Endometrial microvascular endothelial cells (primary cell): ENCODE data around the gene DLG2. TPM values are rescaled to one million over a fixed set of nuclear protein-coding genes. Genes with fewer than 3 reads are reported as not detected.

Experiments used
- in situ Hi-C: cut with HindIII; loops from 2 replicates; pipeline ENCODE4 v1.10.0; 2017; ENCODE audit warnings: low sequenced_read_pairs, low pct_unique_long_range_greater_than_20kb; ENCODE audit errors: inconsistent ontology term
- total RNA-seq: library from RNA; depleted of rRNA; stranded (reverse); fragments of >200 nt; gene quantifications from one replicate; pipeline ENCODE4 v1.2.3, GENCODE V29; 2015; ENCODE audit errors: inconsistent ontology term

The DLG2 gene
- total RNA-seq, 1 donor from 2014 or later, result not detected

DNA sequence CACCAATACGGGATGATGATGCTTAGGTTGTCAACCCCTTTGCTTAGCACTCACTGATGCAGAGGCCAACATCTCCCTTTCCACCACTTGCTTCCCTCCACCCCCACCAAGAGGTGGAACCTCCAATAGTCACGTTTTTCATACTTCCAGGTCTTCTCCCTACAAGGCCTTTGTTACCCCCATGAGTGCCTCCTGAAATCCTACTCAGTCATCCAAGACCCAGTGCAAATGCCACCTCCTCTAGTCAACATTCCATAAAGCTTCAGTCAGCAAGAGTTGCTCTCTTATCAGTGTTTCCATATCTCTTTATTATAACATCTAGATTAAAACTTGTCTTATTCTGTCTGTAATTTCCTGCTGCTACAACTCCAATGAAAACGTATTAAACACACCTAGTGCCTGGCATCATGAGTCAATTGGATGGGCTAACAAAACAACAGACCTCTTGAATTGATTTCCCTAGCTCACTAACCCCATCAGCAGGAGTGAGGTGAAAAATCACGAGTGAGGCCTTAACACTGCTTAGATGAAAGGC is 1970.3 kb downstream of the DLG2 start:
- in situ Hi-C loops, result no loop called here

DNA sequence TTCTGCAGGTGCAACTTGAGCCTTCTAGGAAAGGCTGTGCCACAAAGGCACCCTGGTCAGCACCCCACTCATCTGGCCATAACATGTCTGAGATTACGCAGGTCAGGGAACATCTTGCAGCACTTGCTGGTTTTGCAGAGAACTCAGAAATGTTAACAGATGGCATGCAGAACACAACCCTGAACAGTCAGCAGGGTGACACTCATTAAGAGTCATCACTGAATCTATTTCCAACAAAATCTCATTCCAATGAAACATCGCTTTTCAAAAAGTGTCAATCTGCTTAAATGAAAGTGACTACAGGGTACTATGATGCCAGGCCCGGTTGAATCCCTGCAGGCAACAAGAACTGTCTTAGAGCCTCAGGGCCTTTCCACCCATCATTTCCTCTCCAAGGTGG is 1971.2 kb downstream of the DLG2 start:
- in situ Hi-C loops, result no loop called here

DNA sequence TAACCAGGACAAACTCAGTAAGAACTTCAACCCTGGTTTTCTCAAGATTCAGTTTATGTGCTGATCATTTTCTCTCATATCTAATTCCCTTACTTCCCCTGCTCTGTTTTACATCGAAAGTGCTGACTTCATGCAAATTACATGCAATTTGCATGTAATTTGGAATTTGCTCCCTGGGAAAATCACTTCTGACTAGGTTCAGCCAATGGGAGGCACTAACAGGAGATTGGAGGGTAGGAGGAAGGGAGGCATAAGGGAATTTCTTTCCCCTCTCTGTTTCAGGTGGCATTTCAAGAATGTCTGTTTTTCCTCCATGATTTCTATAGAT is 1977.7 kb downstream of the DLG2 start:
- in situ Hi-C loops, result no loop called here

DNA sequence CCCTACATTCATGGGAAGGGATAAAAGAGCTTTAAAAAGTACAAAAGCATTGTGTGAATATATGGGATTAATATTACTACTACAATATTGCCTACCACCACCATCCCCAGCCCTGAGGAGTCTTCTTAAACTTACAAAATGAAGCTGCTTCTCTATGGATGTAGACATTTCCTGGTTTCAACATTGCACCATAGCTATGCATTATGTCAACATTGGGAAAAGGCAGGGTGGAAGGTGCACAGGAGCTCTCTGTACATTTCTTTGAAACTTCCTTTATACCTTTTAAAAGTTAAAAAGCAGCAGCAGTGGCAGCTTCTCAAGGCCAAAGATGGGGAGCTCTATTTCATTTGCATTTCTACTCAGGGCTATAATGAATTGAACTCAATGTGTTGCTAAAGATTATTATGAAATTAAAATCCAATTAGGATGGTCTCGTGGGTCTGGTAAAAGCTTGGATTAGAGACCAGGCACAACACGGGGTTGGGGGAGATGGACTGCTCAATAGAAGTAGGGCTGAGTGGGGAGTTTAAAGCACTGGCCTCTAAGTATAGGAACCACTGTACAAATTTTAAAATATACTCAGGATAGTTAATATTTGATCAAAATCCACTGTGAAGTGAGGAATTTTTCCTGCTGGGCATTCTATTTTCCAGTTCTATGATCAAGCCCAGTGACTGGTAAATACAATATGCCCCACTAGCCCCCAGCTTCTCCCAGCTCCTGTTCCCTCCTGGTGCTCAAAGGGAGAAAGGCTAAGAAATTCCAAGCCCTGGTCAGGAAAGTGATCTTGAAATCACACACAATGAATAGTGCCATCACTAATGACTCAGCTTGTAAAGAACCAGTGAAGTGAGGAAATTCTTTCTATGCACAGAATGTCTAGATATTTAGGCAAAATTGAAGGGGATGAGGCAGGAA is 1978.3 kb downstream of the DLG2 start:
- in situ Hi-C loops, result no loop called here

DNA sequence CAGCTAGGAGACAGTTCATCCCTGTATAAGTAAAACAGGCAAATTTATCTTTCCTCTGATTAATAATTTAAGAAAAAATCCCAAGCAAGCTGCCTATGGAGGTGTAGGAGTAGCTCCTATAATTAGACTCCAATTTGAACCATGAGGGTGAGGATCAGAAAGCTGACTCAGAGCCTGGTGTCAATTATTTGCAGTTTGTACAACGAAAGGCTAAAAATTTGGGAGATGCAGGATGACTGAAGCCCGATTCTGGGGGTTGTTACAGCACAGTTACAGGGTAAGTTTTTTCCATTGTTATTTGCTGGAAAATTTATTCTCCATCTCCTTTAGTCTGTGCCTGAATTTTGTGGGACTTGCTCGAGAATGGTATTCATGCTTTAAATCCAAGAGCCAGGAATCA is 1981.6 kb downstream of the DLG2 start:
- in situ Hi-C loops, result no loop called here

DNA sequence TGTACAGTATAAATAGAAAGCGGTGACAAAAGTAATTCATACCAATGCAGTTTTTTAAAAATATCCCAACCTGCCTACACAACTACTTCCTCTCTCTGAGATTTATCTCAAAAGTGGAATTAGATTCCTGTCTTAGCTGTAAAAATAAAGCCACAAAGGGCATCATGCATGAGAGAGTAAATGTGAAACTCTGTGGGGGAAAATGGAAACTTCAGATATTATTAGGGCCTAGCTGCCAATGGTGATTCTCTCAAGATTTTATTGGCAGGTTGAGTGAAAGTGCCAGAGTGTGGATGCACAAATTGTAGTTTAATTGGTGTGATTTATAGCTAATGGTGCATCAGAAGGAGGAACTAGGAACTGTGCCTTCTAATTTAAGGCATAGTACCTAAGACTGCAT is 1984.0 kb downstream of the DLG2 start:
- in situ Hi-C loops, result no loop called here

DNA sequence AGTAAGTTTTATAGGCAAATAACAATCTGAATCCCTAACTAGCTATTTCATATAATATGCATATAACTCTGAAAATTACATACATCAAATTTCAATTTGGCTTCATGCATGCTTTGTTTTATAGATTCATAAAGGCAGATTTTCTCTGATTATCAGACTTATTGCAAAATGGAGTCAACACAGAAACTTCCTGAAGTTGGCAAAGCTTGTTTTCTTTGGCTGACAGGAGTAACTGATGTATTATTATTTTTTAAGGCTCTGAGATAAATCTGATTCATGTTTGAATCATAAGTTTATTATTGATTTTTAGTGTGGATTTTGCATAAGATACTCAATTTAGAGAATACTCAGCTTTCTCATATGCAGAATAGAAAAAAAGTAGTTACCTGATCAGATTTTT is 1984.6 kb downstream of the DLG2 start:
- in situ Hi-C loops, result no loop called here

DNA sequence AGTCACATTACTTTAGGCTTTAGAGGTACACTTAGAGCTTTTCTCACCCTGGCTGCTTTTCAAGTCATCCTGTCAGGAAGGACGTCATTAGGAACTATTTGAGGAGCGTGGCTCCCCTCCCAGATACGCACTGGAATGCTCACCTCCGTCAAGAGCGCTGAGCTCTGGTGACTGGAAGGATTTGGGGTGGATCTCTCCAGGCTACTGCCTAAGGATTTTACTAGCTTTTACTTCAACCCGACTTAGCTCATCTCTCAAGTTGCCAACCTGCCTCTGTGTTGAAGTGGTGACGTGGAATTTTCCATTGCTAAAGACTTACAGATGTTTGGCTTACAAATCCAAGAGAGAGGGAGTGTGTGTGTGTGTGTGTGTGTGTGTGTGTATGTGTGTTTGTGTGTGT is 1985.6 kb downstream of the DLG2 start:
- in situ Hi-C loops, result no loop called here

DNA sequence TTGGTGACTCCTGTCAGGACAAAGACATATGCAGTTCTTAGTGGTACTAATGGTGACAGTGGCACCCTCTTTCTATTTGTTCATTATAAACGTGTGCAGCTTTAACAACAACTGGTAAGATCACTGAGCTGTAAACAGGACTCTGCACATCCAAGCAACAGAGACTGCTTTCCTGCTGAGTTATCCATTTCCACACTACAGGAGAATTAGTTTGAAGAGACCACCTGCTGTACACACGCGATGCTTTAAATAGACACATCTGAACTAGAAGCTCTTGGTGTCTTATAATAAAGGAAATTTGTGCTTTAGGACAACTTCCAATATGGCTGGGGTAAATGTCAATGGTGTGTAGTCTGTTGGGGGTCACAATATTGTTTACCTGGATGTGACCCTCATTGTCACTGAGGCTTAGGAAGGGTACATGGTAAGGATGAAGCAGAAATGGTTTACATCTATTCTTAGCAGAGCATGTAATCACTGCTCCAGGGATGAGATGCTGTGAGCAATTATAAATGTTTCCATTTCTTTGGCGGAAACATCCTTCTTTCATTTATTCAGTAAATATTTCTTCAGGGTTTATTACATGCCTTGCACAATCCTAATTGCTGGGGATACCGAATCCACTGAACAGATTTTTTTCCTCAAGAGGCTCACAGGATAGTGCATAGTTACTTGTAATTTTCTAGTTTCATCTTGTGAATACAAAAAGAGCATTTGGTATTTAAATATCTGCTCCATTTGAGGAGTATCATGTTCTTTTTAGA is 1987.0 kb downstream of the DLG2 start:
- in situ Hi-C loops, result no loop called here

DNA sequence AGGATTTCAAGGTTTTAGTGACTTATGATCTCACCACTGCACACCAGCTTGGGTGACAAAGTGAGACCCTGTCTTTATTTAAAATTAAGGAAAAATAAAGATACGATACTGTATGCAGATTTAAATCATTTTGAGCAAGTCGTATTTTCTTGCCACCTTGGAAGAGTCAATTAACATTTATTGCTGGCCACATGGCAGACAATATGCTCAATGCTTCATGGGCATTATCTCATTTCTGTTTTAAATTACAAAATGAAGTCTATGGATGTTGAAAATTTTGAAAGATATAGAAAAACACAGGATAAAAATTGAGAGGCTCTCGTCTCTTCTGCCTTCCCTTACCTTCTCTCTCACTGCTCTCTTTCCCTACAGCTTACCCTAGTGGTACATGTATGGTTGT is 1992.0 kb downstream of the DLG2 start:
- in situ Hi-C loops, result no loop called here

DNA sequence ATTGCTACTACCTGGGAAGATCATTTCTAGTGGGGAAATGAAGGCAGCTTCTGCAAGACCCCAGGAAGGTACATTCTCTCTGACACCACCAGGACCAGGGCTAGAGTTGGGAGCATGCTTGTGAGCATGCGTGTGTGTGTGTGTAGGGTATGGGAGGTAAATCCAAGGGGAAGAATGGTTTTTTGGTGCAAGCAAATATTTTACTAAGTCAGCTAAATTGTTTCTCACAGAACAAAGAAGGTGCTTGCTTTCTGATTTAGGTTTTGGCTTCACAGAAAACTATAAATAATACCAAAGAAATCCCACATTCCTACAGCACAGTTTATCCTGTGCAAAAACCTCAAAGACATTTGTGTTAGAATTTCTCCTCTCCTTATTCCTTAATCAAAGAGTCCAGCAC is 1996.9 kb downstream of the DLG2 start:
- in situ Hi-C loops, result no loop called here

DNA sequence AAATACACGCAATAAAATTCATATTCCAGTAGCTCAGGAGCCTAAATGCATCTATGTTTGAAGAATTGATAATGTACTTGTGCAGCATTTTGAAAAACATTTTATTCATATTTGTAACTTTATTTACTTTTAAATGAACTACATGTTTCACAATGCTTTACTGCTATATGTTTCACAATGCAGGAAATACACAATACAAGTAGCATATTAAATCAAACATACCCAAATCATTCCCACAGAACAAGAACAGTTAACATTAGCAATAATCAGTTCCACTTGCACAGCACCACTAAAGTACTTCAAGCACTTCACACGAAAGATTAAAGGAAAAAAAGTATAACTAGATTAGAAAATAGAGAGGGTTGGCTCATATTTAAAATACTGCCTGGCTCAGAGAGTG is 1997.4 kb downstream of the DLG2 start:
- in situ Hi-C loops, result no loop called here

DNA sequence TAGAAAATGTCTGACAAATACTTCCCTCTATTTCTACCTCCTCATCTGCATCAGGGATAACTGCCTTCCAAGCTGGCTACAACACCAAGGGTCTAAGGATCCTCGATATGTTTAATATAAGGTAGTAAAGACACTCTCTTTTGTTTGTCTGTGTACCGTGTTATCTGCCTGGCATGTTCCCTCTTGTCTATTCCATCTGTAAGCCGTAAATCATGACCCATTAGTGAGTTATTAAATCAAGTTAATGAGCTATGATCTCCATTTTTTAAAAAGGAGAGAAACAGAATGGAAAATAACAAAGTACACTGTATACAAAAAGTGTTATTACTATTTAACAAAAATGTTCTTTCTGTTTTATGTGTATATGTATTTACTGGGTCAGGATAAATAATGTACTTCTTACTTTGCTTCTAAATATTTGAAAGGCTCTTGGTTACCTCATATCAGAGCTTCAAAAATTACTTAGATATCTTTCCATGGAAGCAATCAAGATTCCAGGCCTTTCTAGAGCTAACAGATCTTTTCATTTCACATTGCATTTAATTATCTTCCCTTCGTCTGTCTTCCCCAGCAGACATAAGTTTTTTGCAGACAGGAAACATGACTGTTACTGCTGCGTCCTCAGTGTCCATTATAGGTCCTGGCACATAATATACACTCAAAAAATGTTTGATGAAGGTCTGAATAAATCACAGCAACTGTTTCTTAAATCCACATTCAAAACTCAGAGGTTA is 1998.4 kb downstream of the DLG2 start:
- in situ Hi-C loops, result no loop called here

DNA sequence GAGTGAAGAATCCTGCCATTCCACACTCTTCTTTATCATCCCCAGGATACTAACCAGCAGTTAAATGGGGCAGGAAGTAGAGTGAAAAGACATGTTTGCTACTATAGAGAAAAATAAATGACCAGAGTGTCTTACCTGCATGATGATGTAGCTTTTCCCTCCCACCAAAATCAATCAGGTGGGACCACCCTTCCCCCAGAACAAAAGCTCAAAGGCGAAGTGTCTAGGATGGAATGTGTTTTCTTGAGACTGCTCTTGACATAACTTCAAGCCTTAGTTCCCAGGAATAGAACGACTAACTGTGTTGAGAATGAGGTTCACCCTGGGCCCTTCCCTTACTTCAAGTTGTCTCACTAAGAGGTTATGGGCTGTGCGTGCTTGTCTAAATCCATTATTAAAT is 2001.8 kb downstream of the DLG2 start:
- in situ Hi-C loops, result no loop called here

DNA sequence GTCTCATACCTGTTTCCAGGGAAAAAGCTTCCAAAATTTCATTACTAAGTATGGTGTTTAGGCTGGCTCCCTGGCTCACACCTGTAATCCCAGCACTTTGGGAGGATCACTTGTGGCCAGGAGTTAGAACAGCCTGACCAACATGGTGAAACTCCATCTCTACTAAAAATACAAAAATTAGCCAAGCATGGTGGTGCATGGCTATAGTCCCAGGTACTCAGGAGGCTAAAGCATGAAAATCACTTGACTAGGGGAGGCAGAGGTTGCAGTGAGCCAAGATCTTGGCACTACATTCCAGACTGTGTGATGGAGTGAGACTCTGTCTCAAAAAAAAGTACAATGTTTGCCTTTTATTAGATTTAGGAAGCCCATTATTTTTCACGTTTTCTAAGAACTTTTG is 2009.5 kb downstream of the DLG2 start:
- in situ Hi-C loops, result no loop called here

DNA sequence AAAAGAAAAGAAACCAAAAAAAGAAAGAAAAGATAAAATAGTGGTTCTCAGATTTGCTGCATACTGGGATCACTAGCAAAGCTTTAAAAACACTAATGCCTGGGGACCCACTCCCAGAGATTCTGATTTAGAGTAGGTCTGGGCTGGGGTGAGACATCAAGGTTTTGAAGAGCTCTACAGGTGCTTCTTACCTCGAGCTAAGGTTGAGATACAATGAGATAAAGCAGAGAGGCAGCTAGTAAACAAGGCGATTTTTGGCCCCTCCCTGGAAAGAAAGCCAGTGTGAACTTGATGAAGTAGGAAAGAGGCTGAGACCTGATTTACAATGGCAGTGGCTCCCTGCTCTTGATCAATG is 2013.4 kb downstream of the DLG2 start:
- in situ Hi-C loops, result no loop called here

DNA sequence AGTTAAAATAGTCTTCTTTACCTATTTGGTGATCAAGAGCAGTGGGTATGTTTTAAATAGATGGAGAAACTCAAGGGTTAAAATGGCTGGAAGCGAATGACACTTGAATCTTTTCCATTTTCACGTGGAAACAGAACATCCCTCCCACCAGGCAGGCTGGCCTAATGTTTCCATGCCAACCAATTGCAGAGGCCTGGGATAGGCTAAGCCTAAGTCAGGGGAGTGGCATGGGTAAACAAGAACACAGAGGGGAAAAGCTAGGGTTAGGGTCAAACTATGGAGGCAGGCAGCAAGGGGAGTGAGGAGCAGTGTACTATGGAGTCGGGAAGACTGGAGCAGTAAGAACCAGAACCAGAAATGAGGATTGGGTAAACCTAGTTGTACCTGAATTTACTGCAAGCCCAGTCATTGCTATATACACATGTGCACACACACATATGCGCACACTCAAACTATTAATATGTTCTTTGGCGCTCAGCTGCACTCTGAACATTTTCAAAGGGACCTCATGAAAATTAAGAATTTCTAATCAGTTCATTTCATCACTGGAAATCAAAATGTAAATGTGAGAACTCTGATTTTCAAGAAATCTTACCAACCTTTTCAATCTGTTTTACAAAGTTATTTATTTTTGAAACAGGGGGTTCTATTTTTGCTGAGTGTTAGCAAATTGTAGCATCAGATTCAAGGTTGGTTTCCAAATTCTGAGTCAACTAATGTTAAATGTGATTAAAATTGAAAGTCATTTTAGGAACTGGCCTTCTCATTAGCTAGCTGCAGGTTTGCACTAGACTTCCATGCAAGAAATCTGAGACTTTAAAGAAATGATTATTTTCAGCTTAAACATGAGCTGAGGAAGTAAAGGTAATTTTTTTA is 2014.0 kb downstream of the DLG2 start:
- in situ Hi-C loops, result no loop called here

DNA sequence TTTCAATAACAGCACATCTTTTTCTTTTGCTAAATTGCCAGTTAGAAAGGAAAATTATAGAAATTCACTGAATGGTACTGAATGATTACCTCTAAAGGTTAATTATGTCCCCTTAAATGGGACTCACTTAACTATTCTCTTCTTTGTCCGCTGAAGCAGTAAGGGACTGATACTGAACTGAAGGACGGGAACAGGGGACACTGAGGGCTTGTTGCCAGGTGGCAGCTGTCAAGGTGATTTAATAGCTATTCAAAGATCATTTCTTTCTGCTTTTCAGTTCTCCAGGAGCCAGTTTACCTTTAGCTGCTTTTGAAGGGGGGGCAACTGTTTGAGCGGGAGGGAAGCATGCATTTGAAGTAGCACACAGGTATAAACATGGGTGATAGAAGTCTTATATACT is 2015.5 kb downstream of the DLG2 start:
- in situ Hi-C loops, result no loop called here

DNA sequence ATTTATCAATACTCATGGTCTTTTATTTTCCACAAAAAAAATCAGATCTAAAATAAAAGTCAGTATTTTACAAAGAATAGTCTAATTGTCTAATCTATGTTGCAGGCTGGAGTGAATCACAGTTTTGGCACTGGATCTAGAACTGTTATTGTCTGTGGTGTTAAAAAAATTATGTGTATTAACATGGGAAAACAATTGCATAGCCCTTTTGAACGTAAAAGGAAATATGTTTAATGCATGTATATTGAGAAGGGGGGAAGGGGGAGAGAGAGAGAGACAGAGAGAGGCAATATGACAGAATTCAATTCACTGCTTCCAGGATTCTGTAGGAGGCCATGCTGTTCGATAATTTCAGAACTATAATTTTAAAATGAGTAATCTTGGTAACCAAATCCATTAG is 2016.1 kb downstream of the DLG2 start:
- in situ Hi-C loops, result no loop called here
